ENCODE measurements around the gene HCRTR1. TPM values are rescaled to one million over a fixed set of nuclear protein-coding genes. Genes with fewer than 3 reads are reported as not detected.

HCRTR1 gene
- total and polyA plus RNA-seq, 2 donors (not counting 1 experiment from before 2014, with no cell fraction given) = 0.22 TPM; not detected in 1

- peaks cover 36% of the 10 kb centered on the region for H3K27me3 Mint-ChIP-seq
- ATAC-seq (ENCODE audit: low read depth) (no peak), DNase-seq (no peak)
- H3K4me3 ChIP-seq (ENCODE audit: control extremely low read depth in 1 of 5, extremely low read depth in 1 of 5, insufficient read depth in 1 of 5, low read depth in 2 of 5, low read length in 4 of 5) = no peak overlapping the region
- CTCF ChIA-PET = interaction anchor here (0.9 to 1.2 kb wide), 2 partner anchors 11 to 20 kb away, joined by 3 to 4 read pairs; no protein-coding TSS in a partner anchor
- H3K27me3 ChIP-seq (replicated peaks in 1 of 4; ENCODE audit: control extremely low read depth in 1 of 4, control insufficient read depth in 3 of 4, insufficient read depth in 4 of 4, low read length in 3 of 4) = peaks cover 0 to 28% (median 4%) of the 10 kb centered on the region in 4 experiments
- intact Hi-C loops (cut with micrococcal nuclease) = no loop called here
- H3K9me3 ChIP-seq (ENCODE audit: control extremely low read depth in 1 of 3, control insufficient read depth in 2 of 3, insufficient read depth in 1 of 3, low read length in 2 of 3) = no peaks in the 10 kb centered on the region
- no peak overlapping the region for H3K27ac ChIP-seq (ENCODE audit: low read length in 2 of 2)
- H2AFZ ChIP-seq (ENCODE audit: insufficient read depth, low read depth, low read length, poor library complexity, severe bottlenecking) = no peak overlapping the region
- no peaks in the 10 kb centered on the region for H3K36me3 ChIP-seq (replicated peaks in 1 of 2; ENCODE audit: control extremely low read depth in 1 of 2, control insufficient read depth in 1 of 2, extremely low read depth in 1 of 2, insufficient read depth in 2 of 2, low read length in 1 of 2)
- H3K27ac Mint-ChIP-seq = peak overlapping the region; percentile 24
- H3K4me3 Mint-ChIP-seq = no peak overlapping the region
- no peaks in the 10 kb centered on the region for H4K20me1 ChIP-seq (ENCODE audit: control insufficient read depth, insufficient read depth, low read length, poor library complexity, severe bottlenecking)
- no peaks in the 10 kb centered on the region for H3K79me2 ChIP-seq (ENCODE audit: control insufficient read depth, insufficient read depth, low read length)
- no peak overlapping the region for H3K9ac ChIP-seq (ENCODE audit: low read length)
- POLR2A ChIA-PET = no interaction called here
- H3K4me2 ChIP-seq (replicated peaks; ENCODE audit: low read depth, low read length, poor library complexity, severe bottlenecking) = no peak overlapping the region
- H3K9me3 Mint-ChIP-seq (ENCODE audit: insufficient read depth) = no peaks in the 10 kb centered on the region
- TF ChIP-seq, protein P1, sequence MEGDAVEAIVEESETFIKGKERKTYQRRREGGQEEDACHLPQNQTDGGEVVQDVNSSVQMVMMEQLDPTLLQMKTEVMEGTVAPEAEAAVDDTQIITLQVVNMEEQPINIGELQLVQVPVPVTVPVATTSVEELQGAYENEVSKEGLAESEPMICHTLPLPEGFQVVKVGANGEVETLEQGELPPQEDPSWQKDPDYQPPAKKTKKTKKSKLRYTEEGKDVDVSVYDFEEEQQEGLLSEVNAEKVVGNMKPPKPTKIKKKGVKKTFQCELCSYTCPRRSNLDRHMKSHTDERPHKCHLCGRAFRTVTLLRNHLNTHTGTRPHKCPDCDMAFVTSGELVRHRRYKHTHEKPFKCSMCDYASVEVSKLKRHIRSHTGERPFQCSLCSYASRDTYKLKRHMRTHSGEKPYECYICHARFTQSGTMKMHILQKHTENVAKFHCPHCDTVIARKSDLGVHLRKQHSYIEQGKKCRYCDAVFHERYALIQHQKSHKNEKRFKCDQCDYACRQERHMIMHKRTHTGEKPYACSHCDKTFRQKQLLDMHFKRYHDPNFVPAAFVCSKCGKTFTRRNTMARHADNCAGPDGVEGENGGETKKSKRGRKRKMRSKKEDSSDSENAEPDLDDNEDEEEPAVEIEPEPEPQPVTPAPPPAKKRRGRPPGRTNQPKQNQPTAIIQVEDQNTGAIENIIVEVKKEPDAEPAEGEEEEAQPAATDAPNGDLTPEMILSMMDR (IDR thresholded peaks at IDR 0.05) = no peak
- TF ChIP-seq EZH2 (IDR thresholded peaks at IDR 0.05; ENCODE audit: borderline replicate concordance, insufficient read depth, low read depth, low read length, poor library complexity, severe bottlenecking) = no peak
- 85% methylated on average over 10 of the region's 11 CpGs for WGBS (ENCODE audit: insufficient coverage)
- peaks cover 0 to 4% of the 10 kb centered on the region in 2 donors for H3K4me1 ChIP-seq (ENCODE audit: control insufficient read depth in 2 of 2, insufficient read depth in 2 of 2, low read length in 2 of 2)
- peaks cover 16% of the 10 kb centered on the region for H3K4me1 Mint-ChIP-seq
These were observed 25.9 kb upstream of the HCRTR1 start for GRCh38 chr1:31591425-31592093.

DNA sequence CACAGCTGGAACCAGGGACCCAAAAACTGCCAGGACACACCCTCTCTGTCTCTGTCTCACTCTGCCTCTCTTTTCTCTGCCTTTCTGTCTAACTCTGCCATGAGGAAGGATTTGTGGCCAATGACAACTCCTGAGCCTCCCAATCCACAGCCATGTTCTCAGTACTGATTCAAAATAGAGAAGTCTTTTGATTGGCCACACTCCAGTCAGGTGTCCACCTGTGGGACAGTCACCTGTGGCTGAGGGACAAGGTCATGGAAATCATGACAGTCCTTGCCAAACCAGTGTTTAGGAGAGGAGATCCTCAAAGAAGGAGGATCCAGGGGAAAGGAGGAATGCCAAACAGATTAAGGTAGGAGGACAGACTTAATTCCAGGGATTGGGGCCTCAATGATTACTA lies 25.4 kb upstream of the HCRTR1 start:
- no peak for DNase-seq

More for the DNA sequence above, 25.4 kb upstream of the HCRTR1 start:
- ChIA-PET CTCF (interaction anchor here (1.9 kb wide), 1 partner anchor 26 kb away, joined by 10 read pairs; the partner anchor contains the start of gene HCRTR1), POLR2A (no interaction called here)
- Histone ChIP-seq H3K9ac (ENCODE audit: low read length) (no peak overlapping the region), H3K4me1 (ENCODE audit: control insufficient read depth in 2 of 2, insufficient read depth in 2 of 2, low read length in 2 of 2) (peaks cover 0 to 4% of the 10 kb centered on the region in 2 donors), H4K20me1 (ENCODE audit: control insufficient read depth, insufficient read depth, low read length, poor library complexity, severe bottlenecking) (no peaks in the 10 kb centered on the region), H3K27me3 (replicated peaks in 1 of 4; ENCODE audit: control extremely low read depth in 1 of 4, control insufficient read depth in 3 of 4, insufficient read depth in 4 of 4, low read length in 3 of 4) (peaks cover 0 to 28% (median 4%) of the 10 kb centered on the region in 4 experiments), H3K36me3 (replicated peaks in 1 of 2; ENCODE audit: control extremely low read depth in 1 of 2, control insufficient read depth in 1 of 2, extremely low read depth in 1 of 2, insufficient read depth in 2 of 2, low read length in 1 of 2) (no peaks in the 10 kb centered on the region), H3K79me2 (ENCODE audit: control insufficient read depth, insufficient read depth, low read length) (no peaks in the 10 kb centered on the region), H2AFZ (ENCODE audit: insufficient read depth, low read depth, low read length, poor library complexity, severe bottlenecking) (no peak overlapping the region), H3K4me3 (ENCODE audit: control extremely low read depth in 1 of 5, extremely low read depth in 1 of 5, insufficient read depth in 1 of 5, low read depth in 2 of 5, low read length in 4 of 5) (no peak overlapping the region), H3K9me3 (ENCODE audit: control extremely low read depth in 1 of 3, control insufficient read depth in 2 of 3, insufficient read depth in 1 of 3, low read length in 2 of 3) (no peaks in the 10 kb centered on the region), H3K4me2 (replicated peaks; ENCODE audit: low read depth, low read length, poor library complexity, severe bottlenecking) (no peak overlapping the region), H3K27ac (ENCODE audit: low read length in 2 of 2) (no peak overlapping the region)
- TF ChIP-seq EZH2 (IDR thresholded peaks at IDR 0.05; ENCODE audit: borderline replicate concordance, insufficient read depth, low read depth, low read length, poor library complexity, severe bottlenecking) = no peak
- TF ChIP-seq, protein P1 (IDR thresholded peaks at IDR 0.05) = no peak
- no peak overlapping the region for H3K4me3 Mint-ChIP-seq
- H3K27ac Mint-ChIP-seq = no peak overlapping the region
- peaks cover 19% of the 10 kb centered on the region for H3K4me1 Mint-ChIP-seq
- no peak for ATAC-seq (ENCODE audit: low read depth)
- no peaks in the 10 kb centered on the region for H3K9me3 Mint-ChIP-seq (ENCODE audit: insufficient read depth)
- intact Hi-C loops (cut with micrococcal nuclease) = no loop called here
- H3K27me3 Mint-ChIP-seq = peaks cover 36% of the 10 kb centered on the region

Measured in B cell (primary cell).